ENCODE data around the gene DTHD1. TPM values are rescaled to one million over a fixed set of nuclear protein-coding genes. Genes with fewer than 3 reads are reported as not detected.

The DTHD1 gene
- total RNA-seq, 1 experiment from 2014 or later, result not detected

DNA sequence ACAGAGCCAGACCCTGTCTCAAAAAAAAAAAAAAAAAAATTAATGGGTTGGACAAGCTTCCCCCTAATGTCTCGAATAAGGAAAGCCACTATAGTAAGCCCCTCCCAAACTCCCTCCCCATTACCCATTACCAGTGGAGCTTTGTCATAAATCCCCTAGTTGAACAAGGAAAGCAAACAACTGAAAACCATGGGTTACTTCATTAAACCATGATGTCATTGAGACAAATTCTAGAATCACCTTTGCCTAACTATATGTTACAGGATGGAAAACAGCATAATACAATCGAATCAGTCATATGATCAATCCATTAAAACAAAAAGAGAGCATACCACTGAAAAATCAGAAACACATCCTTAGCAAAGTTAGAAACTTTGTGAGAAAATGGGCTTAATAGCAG, 45.3 kb upstream of the DTHD1 start:
- Histone ChIP-seq H3K4me2 (no peak overlapping the region), H3K27me3 (ENCODE audit: insufficient read depth, low read depth) (no peaks in the 10 kb centered on the region), H3K9me3 (ENCODE audit: insufficient read depth, low read depth) (no peaks in the 10 kb centered on the region), H2AFZ (no peak overlapping the region), H4K20me1 (ENCODE audit: insufficient read depth) (no peaks in the 10 kb centered on the region), H3K36me3 (ENCODE audit: low read depth) (0 out of 2 replicates have a peak, but pooled peaks cover 7% of the 10 kb centered on the region), H3F3A (ENCODE audit: insufficient read depth, low read depth) (no peaks in the 10 kb centered on the region), H3K79me2 (ENCODE audit: low read depth) (peaks cover 89% of the 10 kb centered on the region), H3K27ac (no peak overlapping the region), H3K9me2 (ENCODE audit: insufficient read depth) (no peaks in the 10 kb centered on the region), H3K4me3 (no peak overlapping the region), H3K4me1 (replicated peaks; ENCODE audit: insufficient read depth) (peaks cover 1% of the 10 kb centered on the region)
- BruUV-seq (replicated peaks), result no TSS peak
- TF ChIP-seq, protein P1, sequence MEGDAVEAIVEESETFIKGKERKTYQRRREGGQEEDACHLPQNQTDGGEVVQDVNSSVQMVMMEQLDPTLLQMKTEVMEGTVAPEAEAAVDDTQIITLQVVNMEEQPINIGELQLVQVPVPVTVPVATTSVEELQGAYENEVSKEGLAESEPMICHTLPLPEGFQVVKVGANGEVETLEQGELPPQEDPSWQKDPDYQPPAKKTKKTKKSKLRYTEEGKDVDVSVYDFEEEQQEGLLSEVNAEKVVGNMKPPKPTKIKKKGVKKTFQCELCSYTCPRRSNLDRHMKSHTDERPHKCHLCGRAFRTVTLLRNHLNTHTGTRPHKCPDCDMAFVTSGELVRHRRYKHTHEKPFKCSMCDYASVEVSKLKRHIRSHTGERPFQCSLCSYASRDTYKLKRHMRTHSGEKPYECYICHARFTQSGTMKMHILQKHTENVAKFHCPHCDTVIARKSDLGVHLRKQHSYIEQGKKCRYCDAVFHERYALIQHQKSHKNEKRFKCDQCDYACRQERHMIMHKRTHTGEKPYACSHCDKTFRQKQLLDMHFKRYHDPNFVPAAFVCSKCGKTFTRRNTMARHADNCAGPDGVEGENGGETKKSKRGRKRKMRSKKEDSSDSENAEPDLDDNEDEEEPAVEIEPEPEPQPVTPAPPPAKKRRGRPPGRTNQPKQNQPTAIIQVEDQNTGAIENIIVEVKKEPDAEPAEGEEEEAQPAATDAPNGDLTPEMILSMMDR (conservative IDR thresholded peaks at IDR 0.05), result no peak
- no peak for TF ChIP-seq EZH2 (IDR thresholded peaks at IDR 0.05; ENCODE audit: low read depth)
- DNase-seq, result no peak
- ChIA-PET CTCF (no interaction called here), POLR2A (ENCODE audit: unreplicated experiment) (no interaction called here)
- intact Hi-C loops (cut with micrococcal nuclease; ENCODE audit: unreplicated experiment), result no loop called here

DNA sequence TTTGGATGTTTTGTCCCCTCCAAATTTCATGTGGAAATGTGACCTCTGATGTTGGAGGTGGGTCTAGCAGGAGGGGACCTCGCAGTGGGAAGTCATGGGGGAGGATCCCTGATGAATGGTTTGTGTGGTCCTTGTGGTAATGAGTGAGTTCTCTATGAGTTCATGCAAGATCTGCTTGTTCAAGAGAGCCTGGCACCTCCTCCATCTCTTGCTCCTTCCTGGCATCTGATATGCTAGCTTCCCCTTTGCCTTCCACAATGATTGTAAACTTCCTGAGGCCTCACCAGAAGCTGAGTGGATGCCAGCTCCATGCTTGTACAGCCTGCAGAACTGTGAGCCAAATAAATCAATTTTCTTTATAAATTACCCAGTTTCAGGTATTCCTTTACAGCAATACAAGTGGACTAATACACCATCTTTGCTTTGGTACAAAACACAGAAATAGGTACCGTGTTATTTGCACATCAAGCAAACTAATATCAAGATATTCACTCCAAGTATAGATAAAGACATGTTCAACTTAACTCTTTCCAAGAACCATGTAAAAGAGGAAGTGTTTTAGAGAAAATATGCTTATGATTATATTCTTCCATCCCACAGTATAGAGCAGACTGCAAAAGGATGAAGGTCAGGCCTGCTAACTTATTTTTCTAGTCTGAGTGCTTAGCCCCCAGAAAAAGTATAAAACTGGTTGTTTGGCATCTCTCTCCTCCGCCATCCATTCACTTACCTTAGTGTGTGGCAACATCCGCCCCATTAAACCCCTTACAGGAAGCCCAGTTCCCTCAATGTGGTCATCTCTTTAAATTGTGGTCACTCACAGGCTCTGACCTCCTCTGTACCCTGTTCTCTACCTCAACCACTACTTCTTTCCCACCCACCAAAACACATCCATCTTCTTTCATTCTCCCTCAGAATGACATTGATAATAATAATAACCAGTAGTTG, 43.8 kb upstream of the DTHD1 start:
- Histone ChIP-seq H3K4me1 (replicated peaks; ENCODE audit: insufficient read depth) (peaks cover 16% of the 10 kb centered on the region), H3K9me2 (ENCODE audit: insufficient read depth) (no peaks in the 10 kb centered on the region), H3K27me3 (ENCODE audit: insufficient read depth, low read depth) (no peaks in the 10 kb centered on the region), H3K79me2 (ENCODE audit: low read depth) (peaks cover 91% of the 10 kb centered on the region), H3K9me3 (ENCODE audit: insufficient read depth, low read depth) (no peaks in the 10 kb centered on the region), H3K4me3 (no peak overlapping the region), H3K36me3 (ENCODE audit: low read depth) (0 out of 2 replicates have a peak, but pooled peaks cover 7% of the 10 kb centered on the region), H4K20me1 (ENCODE audit: insufficient read depth) (no peaks in the 10 kb centered on the region), H3K4me2 (no peak overlapping the region), H3F3A (ENCODE audit: insufficient read depth, low read depth) (no peaks in the 10 kb centered on the region), H3K27ac (no peak overlapping the region), H2AFZ (no peak overlapping the region)
- no peak for TF ChIP-seq EZH2 (IDR thresholded peaks at IDR 0.05; ENCODE audit: low read depth)
- TF ChIP-seq, protein P1 (conservative IDR thresholded peaks at IDR 0.05), result no peak
- BruUV-seq (replicated peaks), result no TSS peak
- CTCF ChIA-PET, result no interaction called here
- no peak for DNase-seq
- intact Hi-C loops (cut with micrococcal nuclease; ENCODE audit: unreplicated experiment), result no loop called here
- POLR2A ChIA-PET (ENCODE audit: unreplicated experiment), result no interaction called here

DNA sequence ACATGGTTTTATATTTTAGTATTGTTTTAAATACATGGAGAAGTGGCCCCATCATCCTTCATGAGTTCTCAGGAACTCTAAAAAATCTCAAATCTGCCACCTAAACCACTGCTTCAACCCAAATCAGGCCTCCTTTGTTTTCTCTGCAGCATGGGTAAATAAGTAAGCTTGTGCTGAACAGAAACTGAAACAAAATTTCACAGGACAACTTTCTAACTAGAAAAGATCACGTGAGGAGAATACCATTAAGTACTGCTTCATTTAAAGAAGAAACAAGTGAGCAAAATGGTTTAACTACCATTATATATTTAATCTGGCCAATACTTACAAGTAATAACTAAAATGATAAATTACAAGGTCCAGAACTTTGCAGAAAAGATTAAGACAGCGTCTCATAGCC, 39.6 kb upstream of the DTHD1 start:
- TF ChIP-seq, protein P1 (conservative IDR thresholded peaks at IDR 0.05), result no peak
- TF ChIP-seq EZH2 (IDR thresholded peaks at IDR 0.05; ENCODE audit: low read depth), result no peak
- no TSS peak for BruUV-seq (replicated peaks)
- H3F3A ChIP-seq (ENCODE audit: insufficient read depth, low read depth), result peaks cover 12% of the 10 kb centered on the region
- H3K4me1 ChIP-seq (replicated peaks; ENCODE audit: insufficient read depth), result peaks cover 29% of the 10 kb centered on the region
- H3K36me3 ChIP-seq (ENCODE audit: low read depth), result 0 out of 2 replicates have a peak, but pooled peaks cover 7% of the 10 kb centered on the region
- no peaks in the 10 kb centered on the region for H3K9me3 ChIP-seq (ENCODE audit: insufficient read depth, low read depth)
- peak overlapping the region; percentile 75; the same call in 1 of the 2 replicates for H3K4me3 ChIP-seq
- H4K20me1 ChIP-seq (ENCODE audit: insufficient read depth), result no peaks in the 10 kb centered on the region
- intact Hi-C loops (cut with micrococcal nuclease; ENCODE audit: unreplicated experiment), result loop anchor here (5.0 kb wide), 1 partner anchor 111 kb away; no protein-coding TSS in a partner anchor
- H2AFZ ChIP-seq, result no peak overlapping the region
- no peaks in the 10 kb centered on the region for H3K27me3 ChIP-seq (ENCODE audit: insufficient read depth, low read depth)
- CTCF ChIA-PET, result no interaction called here
- no peaks in the 10 kb centered on the region for H3K9me2 ChIP-seq (ENCODE audit: insufficient read depth)
- DNase-seq, result no peak
- POLR2A ChIA-PET (ENCODE audit: unreplicated experiment), result no interaction called here
- peaks cover 66% of the 10 kb centered on the region for H3K79me2 ChIP-seq (ENCODE audit: low read depth)
- H3K27ac ChIP-seq, result no peak overlapping the region
- peak overlapping the region; percentile 89 for H3K4me2 ChIP-seq

All from PC-9 (cell line).